ENCODE measurements around the gene KRTAP10-2.
"Not testable (repeated sequence)": the region's sequence is repeated elsewhere in the genome, so short reads cannot be mapped to it uniquely, and the experiment has no call there.

The KRTAP10-2 gene

DNA sequence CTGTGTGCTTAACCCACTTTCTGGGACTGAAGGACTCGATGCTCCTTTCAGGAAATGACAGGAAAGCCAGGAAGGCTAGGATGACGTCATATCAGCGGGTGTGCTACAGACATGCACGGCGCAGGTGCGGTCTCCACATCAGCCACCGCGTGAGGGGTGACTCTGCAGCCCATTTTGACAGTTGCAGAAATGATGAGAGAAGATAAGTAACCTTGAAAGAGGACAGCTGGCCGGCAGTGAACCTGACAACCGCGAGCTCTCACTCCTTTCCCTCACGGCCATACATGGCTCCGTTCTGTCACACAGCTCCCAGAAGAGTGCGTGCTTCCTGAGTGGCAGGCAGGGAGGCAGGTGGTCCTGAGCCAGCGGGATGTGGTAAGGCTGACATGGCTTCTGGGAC, 30.8 kb upstream of the KRTAP10-2 start:
- no peak for DNase-seq

DNA sequence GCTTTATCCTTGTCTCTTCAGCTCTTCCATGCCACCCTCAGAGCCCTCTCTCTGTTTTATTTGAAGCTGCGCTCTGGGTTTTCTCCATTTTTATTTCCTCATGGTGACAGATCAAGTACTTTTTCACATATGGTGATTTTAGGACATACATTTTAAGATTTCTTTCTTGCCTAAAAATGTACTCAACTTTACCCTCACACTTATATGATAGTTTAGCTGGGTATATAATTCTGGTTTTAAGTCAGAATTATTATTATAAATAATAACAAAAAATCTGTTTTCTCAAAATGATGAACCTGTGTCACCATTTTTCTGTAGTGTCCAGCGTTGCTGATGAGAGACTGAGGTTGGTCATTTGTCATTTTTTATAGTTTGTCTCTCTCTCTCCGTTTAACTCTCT, 29.9 kb upstream of the KRTAP10-2 start:
- no peak for DNase-seq

GRCh38 chr21:44580231-44580821, 29.0 kb upstream of the KRTAP10-2 start, which contains the start of gene KRTAP10-5:
Gene KRTAP10-5 (minus strand): TSS chr21:44580604. CDS start chr21:44580578, 26 bp downstream.
- not testable (repeated sequence) for DNase-seq

DNA sequence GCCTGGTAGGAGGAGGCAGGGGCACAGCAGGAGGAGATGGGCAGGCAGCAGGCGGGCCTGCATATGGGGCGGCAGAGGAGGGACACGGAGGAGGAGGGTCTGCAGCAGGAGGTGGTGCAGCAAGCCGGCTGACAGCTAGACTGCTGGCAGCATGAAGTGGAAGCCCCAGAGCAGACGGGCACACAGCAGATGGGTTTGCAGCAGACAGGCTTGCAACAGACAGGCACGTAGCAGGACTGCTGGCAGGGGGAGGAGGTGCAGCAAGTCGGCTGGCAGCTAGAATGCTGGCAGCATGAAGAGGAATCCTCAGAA, 28.5 kb upstream of the KRTAP10-2 start:
- no peak for DNase-seq

DNA sequence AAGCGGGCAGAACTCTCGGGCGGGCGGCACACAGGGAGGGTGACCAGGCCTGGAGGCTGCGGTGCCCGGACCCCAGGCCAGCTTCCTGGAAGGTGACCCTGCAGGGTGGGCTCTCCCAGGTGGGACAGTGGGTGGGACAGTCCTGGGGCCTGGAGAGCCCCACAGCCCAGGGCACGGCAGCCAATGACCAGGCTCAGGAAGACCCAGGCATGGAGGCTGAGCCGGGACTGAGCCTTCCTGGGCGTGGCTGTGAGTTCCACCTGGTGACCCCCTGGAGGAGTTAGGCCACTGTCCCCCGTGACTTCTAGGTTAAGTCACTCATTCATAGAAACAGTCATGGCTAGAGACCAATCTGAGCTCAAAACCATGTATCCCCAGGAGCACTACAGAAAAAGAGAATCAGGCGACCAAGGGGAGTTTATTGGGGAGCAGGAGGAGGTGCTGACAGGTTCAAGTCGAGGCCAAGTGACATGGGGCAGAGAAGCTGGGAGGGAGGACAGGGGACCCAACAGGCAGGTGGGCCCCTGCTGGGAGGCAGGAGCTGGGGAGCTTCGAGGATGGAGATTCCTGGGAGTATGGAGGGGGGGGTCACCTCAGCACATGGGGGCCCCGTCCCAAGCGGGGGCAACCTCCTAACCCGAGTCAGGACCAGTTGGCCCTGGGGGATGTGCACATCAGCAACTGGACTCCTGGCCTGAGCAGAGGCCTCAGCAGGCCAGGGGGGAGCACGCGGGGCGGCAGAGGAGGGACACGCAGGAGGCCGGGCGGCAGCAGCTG, 27.9 kb upstream of the KRTAP10-2 start:
- no peak for DNase-seq

DNA sequence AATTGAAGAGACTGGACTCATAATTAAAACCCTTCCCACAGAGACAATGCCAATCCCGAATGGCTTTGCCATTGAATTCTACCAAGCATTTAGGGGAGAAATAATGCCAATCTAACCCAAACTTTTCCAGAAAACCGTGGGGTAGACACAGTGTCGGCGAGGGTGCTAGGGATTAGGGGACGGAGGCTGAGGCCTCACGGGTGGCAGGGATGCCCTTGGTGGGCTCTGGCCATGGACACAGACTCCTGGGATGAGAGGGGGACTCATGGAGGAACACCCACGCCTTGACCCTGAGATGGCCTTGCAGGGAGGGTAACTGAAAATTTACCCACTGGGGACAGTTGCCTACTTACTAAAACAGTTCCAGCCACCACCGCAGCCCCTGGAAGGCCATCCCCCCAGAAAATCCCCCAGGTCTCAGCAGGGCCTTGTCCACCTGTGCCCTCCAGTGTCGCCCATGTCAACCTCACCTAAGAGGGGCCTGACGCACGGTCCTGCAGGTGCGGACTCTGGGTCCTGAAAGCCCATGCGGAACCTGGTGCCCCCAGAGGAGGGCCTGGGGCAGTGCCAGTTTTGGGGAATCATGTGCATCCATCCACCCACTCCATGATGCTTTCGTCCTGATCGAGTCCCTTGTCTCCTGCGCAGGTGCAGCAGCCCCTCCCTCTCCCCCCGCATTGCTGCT, 27.2 kb upstream of the KRTAP10-2 start:
- DNase-seq = no peak

DNA sequence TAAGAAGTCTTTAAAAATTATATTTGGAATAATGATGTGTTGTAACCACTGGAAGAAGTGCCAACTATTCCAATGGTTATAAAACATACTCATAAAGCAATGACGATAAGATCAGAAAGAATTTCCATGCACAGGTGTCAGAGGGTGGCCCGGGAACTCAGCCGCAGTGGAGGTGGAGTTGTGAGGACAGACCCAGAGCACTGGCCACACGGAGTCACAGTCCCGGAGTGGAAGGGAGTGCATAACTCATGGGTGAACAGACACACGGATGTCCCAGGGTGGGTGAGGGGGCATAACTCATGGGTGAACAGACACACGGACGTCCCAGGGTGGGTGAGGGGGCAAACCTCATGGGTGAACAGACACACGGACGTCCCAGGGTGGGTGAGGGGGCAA, 24.7 kb upstream of the KRTAP10-2 start:
- DNase-seq = no peak

DNA sequence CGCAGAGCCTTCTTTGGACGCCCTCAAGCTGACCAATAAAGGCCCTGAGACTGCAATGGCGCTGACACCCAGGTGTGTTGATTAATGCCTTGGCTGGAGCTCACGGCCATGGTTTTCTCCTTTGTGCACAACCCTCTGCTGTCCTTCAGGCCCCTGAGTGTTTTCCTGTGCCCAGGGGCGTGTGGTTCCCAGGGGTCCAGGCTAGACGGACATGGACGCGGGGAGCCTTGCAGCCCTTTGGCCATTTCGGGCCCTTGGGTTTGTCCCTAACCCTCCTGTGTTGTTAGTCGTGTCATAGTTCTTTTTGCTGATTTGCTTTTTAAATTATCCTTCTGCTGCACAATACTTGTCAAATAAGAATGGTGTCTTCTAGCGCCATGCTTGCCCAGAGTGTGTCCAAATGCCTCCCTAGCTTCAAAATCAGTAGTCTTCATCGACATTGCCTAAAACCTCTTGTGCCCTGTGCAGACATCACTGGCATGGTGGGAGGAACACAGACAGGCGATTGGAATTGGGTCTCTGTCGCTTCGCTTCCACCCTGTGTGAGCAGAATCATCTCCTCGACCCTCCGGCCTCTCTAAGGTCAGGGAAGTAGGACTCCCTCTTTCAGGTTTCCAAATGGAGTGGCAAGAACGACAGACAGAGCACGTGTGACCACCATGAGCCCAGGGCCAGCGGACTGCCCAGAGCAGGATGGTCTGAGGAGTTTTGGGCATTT, 24.2 kb upstream of the KRTAP10-2 start:
- no peak for DNase-seq

DNA sequence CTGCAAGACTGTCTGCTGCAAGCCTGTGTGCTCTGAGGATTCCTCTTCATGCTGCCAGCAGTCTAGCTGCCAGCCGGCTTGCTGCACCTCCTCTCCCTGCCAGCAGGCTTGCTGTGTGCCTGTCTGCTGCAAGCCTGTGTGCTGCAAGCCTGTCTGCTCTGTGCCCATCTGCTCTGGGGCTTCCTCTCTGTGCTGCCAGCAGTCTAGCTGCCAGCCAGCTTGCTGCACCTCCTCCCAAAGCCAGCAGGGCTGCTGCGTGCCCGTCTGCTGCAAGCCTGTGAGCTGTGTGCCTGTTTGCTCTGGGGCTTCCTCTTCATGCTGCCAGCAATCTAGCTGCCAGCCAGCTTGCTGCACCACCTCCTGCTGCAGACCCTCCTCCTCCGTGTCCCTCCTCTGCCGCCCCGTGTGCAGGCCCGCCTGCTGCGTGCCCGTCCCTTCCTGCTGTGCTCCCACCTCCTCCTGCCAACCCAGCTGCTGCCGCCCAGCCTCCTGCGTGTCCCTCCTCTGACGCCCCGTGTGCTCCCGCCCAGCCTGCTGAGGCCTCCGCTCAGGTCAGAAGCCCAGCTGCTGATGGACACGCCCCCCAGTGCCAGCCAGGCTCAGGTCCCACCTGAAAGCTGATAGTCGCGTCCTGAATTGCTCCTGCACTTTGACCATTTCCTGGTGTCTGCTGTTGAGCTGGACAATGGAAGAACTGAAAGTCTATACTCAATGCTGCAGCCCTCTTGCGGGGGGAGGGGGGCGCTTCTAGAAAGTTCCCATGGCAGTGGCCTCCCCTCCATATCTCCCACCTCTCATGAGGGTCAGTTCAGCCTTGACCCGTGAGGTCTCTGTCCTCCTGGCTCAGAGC, 23.4 kb upstream of the KRTAP10-2 start:
- DNase-seq = no peak

DNA sequence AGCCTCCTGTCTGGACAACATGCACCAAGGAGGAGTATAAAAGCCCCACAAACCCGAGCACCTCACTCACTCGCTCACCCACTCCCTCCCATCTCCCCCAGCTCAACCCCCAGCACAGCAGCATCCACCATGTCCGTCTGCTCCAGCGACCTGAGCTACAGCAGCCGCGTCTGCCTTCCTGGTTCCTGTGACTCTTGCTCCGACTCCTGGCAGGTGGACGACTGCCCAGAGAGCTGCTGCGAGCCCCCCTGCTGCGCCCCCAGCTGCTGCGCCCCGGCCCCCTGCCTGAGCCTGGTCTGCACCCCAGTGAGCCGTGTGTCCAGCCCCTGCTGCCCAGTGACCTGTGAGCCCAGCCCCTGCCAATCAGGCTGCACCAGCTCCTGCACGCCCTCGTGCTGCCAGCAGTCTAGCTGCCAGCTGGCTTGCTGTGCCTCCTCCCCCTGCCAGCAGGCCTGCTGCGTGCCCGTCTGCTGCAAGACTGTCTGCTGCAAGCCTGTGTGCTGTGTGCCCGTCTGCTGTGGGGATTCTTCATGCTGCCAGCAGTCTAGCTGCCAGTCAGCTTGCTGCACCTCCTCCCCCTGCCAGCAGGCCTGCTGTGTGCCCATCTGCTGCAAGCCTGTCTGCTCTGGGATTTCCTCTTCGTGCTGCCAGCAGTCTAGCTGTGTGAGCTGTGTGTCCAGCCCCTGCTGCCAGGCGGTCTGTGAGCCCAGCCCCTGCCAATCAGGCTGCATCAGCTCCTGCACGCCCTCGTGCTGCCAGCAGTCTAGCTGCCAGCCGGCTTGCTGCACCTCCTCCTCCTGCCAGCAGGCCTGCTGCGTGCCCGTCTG, 22.5 kb upstream of the KRTAP10-2 start, which contains the start of gene KRTAP10-4:
Gene KRTAP10-4, plus strand, starts transcription at position 100 of the 827 bp plus-strand sequence. Its CDS starts 30 bp downstream, at position 130.
- DNase-seq = not testable (repeated sequence)

DNA sequence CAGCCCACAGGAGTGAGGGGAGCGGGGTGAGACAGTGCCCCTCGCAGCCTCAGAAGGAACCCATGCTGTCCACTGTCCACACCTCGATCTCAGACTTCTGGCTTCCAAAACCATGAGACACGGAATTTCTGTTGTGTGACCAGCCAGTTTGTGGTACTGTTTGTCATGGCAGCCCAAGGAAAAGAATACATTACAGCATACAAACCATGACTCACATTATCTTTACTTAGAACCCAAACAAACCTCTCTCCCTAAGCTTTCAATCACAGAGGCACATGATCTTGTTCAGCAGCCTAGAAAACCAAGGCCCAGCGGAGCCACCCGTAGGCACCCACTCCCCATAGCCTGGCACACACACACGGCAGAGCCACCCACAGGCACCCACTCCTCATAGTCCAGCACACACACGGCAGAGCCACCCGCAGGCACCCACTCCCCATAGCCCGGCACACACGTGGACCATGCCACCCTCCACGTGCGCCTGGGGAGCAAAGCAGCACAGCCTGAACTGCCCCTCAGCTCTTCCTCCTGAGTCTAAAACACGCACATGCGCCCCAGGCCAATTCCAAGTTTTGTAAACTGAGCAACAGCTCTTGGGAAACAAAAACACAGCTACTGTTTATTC, 21.8 kb upstream of the KRTAP10-2 start:
- DNase-seq = no peak

DNA sequence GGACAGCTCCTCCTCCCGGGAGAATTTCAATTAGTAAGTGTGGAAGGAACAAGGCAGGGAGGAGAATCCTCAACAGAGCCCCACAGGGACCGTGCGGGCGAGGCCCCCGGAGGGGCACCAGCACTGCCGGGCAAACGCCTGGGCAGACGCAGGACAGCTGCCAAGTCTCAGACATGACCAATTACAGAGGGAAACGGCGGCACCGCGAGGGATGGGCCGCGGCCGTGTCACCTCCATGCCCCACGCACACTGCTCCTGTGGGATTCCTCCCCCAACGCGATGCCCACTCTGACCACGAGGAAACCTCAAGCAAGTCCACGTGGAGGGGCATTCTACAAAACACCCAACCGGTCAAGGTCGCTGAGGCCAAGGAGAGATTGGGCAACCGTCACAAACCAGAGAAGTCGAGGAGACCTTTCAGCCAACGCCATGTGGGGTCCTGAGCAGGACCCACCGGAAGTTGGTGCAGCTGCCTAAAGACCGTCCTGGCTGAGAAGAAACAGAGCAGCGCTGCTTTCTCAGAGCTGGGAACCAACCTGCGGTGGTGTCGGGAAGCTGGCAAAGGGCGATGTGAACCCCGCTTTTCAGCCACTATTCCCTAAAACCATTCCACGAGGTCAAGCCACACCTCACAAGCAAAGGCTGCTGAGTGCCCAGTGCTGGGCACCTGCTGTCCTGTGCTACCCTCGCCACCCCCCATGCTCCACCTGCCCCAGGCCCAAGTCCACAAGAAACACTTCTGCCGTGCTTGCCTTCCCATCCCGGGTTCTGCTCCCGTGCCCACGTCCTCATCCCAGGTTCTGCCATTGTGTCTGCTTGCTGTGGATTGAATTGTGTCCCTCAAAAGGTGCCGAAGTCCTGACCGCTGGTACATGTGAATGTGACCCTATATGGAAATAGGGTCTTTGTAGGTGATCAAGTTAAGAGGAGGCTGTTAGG, 20.8 kb upstream of the KRTAP10-2 start:
- no peak for DNase-seq

DNA sequence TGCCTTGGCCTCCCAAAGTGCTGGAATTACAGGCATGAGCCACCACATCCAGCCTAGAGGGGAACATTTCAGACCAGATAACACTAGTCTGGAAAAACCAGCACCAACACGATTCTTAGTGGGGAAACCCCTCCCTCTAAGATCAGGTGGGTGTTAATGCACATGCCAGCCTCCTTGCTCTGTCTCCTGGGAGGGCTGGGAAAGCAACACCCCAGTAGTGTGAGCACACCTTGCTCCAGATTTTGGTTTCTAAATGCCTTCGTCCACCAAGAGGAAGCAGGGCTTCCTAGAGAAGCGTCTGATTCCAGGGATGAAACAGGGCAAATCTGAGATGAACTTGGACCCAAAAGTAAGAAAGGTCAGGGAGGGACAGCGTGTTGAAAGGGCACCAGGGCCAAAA, 20.0 kb upstream of the KRTAP10-2 start:
- DNase-seq = no peak

GRCh38 chr21:44569861-44570517, 18.7 kb upstream of the KRTAP10-2 start:
- DNase-seq = no peak

DNA sequence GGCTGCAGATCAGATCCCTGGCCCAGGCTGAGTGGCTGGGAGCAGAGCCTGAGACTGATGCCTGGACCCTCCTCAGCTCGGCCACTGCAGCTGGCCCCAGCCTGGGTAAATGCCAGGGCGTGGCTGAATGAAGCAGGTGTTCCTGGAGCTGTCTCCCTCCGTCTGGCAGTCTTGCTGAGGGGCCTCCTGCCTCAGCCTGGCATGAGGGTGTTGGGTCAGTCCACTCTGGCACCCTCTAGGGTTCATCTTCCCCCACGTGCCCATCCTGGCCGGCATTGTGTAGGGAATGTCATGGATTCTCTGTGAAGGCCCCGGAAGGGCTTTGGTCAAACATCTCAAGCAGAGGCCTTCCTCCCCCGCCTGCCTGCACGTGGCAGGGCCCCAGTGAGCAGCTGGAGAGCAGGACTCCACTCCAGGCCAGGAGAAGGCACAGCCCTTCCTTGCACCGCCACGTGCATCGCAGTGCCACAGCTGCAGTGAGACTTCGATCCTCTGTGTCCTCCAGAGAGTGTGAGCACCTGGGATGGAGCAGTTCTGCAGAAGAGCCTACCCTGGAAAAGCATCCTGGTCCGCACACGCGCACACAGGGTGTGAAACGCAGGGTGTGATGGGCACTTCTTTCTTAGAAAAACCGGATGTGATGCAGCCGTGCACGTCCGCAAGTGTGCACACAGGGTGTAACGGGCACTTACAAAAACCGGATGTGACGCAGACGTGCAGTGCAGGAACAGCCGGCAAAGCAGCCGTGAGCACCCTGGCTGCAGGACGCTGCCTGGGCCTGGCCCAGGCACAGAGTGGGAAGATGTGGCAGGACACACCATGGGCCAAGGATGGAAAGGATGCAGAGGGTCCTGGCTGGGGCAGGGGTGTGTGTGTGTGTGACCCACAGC, 17.6 kb upstream of the KRTAP10-2 start:
- DNase-seq = no peak

GRCh38 chr21:44568261-44568660, 17.0 kb upstream of the KRTAP10-2 start:
- DNase-seq = no peak

GRCh38 chr21:44567481-44568171, 16.3 kb upstream of the KRTAP10-2 start:
- DNase-seq = no peak

GRCh38 chr21:44566403-44566802, 15.1 kb upstream of the KRTAP10-2 start:
- DNase-seq = no peak

Measured in stimulated activated CD4-positive, alpha-beta T cell treated with anti-CD3 and anti-CD28 coated beads, Interleukin-4, amount 100 ng/mL, for 1 hour (primary cell).